HG03460 (cell line): ENCODE measurements around the gene NAV2.
"Not testable (repeated sequence)": the region's sequence is repeated elsewhere in the genome, so short reads cannot be mapped to it uniquely, and the experiment has no call there.

Experiments used
- ATAC-seq: cut with Tn5 transposase; IDR thresholded peaks from one replicate; pipeline ENCODE4 v1.9.1; 2021; ENCODE audit not compliant: unreplicated experiment

NAV2 gene

DNA sequence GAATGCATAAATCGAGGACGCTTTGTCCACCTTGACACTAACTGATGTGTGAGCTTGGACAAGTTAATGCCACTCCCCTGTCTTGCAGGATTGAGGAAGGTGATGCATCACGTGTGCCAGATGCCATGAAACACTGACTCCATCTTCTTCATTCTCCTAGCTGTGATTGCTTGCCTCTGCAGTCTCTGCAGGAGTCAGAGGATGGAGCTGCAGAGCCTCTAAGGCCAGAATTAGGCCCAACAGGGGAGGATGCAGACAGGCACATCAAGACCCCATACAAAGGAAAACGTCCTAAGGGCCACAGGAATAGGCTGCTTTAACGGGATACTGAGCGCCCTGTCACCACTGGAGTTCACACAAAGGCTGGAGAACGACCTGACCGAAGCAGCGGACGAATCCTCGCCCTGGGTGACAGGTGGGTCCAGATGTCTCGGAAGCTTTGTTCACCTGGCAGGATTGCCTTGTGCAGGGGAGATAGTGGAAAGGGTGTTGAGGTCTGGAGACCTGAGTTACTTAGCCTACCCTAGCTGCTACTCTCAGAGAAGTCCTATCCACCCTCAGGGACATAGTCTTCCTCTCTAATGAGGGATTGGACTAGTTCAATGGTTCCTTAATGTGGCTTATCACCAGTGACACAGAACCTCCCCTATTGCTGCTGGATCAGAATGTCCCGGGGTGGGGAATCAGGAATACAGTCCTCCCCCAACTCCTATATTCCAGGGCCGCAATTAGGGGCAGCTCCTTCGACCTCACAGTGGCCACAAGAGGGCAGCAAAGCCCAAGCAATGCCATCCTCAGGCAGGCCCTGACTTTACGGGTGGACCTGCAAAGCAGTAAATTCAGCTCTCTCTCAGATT is 415.3 kb downstream of the NAV2 start:
- ATAC-seq, result peak; percentile 87

DNA sequence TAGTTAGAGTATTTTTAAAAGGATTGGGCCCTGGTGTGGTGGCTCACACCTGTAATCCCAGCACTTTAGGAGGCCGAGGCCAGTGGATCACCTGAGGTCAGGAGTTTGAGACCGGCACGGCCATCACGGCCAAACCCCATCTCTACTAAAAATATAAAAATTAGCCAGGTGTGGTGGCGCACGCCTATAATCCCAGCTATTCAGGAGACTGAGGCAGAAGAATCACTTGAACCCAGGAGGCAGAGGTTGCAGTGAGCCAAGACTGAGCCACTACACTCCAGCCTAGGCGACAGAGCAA is 415.8 kb downstream of the NAV2 start:
- ATAC-seq, result not testable (repeated sequence)

DNA sequence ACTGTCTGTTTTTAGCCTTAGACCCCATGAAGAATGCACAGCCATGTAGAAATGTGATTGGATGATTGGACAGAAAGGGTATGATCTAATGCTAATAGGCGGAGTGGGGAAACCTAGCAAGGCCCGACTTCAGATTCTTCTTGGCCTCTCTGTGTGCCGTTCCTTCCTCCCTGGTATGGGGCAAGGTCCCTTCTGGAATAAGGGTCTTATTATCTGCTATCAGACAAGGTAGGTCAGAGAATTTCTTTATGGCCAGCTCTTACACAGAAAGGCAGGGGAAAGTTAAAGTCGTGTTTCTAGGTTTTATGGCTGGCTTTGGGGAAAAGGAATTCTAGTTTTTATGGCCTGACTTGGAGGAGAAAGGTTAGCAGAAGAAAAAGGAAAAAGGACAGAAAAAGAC is 417.0 kb downstream of the NAV2 start:
- ATAC-seq, result no peak

DNA sequence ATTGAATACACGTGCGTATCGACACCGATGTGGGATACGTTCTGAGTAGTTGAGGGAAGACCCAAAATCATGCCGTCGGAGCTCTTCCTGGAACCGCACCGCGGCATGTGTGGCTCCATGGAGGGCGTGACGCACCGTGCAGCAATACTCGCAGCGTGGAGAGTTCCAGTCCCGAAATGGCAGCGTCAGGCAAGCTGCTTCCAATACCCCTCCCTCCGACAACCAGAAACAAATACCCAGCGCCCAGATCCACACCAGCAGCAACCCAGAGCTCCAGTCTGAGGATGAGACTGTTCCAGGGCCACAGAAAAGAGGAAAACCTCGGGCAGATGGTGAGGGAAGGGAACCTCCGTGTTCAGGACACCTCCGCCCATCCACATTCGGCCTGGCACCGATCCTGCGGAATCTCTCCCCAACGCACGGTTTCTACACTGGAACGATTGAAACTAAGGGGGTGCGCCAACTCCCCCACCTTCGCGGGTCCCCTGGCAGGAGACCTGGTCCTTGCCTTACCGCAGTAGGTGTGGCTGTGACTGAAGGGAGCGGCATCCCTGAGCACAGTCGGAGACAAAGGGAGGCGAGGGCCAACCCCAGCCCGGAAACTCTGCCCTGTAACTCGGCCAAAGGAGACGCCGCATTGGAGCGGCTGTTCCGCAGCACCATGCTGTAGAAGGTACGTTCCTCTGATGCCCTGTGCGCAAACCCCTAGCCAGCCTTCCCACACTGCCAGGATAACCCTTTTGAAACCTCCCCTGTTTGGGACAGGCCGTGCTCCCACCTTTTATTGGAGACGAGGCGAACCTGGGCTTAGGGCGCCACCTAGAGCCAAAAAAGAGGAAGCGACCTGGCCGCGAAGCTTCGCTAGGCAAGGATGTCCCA is 419.4 kb downstream of the NAV2 start:
- ATAC-seq, result no peak

DNA sequence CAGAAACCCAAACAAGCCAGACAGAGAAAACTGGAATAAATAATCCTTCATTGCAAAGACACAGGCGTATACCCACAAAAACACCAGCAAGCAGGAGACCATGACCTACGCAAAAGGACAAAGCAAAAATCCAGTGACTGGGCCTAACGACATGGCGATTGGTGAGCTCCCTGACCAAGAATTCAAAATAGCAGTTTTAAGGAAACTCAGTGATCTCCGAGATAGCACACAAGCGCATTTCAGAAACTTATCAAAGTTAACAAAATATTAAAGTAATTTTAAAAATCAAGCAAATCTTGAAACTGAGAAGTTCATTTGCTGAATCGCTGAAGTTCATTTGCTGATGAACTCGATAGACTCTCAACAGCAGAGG is 420.0 kb downstream of the NAV2 start:
- no peak for ATAC-seq

DNA sequence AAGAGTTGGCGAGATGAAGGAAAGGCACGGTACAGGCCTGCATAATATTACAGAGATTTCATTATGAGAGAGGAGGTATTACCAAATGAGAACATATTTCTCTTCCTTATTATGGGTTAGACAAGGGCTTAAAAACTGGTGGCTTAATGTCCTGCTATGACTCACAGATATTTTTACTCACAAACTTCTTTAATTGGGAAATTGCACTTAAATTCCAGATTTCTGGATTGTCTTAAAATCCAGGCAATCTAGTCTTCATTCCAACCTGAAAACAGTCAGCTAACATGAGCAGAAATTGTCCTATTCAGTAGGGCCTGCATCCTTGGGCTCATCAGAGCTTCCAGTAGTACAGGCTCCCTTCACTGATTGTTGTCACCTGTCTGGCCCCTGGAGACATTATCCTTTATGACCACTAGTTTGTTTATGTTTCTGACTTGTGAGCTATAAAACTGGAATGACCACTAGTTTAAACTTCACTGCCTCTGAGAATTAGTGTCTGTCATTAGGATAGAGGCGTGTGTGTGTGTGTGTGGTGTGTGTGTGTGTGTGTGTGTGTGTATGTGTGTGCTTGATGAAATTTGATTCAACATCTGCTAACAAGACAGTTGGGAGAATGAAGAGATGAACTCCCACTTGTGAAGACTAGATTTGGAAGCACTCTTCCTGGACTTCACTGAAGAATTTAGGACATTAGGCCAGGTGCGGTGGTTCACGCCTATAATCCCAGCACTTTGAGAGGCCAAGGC is 422.5 kb downstream of the NAV2 start:
- no peak for ATAC-seq

DNA sequence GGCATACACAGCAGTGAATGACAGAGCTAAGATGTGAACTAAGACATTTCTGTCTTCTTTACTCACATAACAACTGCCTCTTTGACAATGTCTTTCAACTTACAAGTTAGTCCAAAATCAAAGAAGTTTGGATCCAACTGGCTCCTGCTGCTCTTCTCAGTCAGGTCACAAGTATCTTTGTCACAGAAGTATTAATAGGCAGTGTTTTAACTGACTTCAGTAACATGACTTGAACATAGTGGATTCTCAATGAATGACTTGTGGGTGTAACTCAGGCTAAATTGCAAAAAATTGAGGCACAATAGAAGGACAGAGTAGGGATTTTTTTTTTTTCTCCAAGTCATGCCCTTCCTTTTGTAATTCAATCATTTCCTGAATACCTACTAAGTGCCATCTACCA is 425.0 kb downstream of the NAV2 start:
- no peak for ATAC-seq

DNA sequence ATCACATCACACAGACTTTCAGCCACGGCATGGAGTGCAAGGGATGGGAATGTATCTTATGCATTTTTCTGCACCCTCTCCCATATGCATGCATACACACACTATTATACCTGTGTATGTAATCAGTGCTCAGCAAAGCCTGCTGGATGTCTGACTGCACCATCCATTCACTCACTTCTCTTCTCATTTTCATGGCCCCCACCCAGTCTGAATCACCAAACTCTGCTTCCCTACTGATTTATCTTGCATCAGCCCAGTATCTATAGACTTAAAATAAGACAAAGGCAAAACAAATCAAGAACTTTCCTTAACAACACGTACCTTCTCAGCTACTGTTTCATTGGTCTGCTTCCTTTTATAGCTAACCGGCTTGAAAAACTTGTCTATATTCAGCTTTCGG is 426.1 kb downstream of the NAV2 start:
- ATAC-seq, result no peak

DNA sequence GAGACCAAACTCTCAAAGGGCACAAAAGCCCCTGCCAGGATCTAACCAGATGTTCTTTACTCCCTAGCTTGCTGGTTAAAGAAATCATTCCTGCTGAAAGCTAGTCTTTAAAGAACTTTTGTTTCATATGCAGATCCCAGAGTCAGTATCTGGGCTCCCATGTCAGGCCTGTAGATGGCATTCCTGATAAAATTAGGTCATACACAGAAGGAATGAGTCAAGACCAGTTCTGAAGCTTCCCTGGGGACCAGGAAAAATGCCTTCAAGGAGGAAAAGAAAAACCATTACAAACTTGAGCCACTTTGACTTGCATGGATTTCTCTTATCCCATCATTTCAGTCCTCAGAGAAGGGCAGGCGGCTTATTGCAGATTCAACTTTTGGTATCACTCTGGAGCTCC is 441.7 kb downstream of the NAV2 start:
- no peak for ATAC-seq

DNA sequence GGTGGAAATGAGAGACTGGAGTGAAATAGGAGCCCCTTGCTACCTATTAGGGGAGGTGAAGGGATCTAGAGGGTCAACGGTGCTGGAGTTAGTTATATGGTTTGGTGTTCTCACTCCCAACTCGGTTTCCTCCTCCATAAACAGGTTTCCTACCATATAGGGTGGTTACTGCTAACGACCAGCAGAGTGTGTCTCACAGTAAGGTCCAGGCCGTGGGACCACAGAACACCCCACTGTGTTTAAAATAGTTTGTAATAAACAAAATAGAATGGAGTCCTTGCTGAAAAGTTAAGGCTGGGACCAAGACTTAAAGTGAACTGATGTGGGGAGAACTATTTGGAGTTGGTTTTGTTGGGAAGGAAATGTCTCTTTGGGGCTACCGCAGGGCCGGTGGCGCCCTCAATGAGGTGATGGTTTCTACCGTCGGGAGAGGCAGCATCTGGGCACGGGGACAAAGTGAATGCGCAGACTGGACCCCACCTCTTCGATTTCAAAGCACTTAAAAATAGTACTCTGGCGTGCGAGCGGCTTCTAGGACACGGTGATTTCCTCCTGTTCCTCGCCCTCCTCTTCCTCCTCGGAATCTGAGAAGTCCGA is 443.1 kb downstream of the NAV2 start:
- ATAC-seq, result no peak

DNA sequence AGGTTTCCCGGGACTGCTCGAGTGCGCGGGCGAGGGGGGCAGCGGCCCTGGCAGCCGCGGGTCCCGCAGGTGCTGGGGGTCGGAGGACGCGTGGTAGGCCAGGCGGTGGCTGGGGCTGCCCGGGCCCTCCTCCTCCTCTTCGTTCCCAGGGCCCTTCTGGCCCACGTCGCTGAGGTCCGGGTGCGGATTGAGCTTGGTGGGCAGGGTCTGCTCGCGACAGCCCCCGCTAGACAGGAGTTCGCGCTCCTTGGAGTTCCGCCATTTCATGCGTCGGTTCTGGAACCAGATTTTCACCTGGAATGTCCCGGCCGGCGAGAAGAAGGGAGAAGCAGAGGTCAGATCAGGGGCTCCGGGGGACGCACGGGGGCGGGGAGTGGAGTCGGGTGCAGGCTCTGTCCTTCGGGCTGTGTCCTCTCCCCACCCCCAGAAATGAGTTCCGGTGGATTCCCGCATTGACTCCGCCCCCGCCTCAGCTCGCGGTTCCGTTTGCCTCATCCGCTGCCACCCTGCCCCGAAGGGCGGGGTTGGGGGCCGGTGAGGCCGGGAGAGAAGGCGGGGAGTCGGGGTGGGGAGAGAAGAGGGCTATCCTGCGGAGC is 443.7 kb downstream of the NAV2 start:
- ATAC-seq, result no peak

DNA sequence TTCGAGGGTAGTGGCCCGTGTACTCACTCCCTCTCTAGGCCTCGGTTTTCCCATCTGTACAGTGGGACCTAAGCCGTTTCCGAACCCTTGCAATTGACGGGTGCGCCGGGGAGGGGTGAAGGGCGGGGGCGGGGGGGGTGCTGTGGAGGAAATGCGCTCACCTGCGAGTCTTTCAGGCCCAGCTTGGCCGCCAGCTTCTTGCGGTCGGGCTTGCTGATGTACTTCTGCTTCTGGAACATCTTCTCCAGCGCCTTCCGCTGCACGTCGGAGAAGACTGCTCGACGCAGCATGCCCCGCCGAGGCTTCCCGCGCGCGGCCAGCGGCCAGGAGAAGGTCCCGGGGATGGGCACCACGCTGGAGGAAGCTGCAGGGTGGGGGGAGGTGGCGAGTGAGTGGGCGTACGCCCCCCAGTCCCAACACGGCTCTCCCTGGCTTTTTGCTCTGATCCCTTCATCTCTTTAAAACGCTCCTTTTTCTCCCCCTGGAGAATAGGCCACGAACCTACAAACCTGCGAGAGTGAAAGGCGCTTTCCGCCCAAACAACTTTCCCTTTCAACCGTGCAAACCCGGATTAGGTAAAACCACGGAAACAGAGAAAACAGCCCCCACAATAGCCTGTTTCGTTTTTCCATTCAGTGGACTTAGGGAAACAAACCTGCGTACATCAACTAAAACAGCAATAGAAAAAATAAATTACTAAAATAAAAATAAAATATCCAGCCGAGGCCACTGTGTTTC is 444.4 kb downstream of the NAV2 start:
- ATAC-seq, result no peak

DNA sequence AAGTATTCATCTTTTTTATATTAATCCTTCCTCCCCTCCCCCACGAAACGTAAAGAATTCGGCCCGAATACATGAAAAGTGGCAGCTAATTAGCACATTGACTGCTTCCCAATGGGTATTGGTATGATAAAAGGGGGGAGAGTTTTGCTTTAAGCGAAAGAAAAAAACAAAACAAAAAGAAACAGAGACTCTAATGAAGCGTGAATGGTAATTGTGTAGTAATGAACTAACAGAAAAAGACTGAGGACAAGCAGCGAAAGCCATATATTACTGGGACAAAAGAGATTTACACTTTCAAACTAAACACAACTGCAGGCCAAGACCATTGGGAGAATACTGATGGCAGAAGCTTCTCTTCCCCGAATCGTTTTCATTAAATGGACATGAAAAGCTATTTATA is 445.1 kb downstream of the NAV2 start:
- no peak for ATAC-seq

DNA sequence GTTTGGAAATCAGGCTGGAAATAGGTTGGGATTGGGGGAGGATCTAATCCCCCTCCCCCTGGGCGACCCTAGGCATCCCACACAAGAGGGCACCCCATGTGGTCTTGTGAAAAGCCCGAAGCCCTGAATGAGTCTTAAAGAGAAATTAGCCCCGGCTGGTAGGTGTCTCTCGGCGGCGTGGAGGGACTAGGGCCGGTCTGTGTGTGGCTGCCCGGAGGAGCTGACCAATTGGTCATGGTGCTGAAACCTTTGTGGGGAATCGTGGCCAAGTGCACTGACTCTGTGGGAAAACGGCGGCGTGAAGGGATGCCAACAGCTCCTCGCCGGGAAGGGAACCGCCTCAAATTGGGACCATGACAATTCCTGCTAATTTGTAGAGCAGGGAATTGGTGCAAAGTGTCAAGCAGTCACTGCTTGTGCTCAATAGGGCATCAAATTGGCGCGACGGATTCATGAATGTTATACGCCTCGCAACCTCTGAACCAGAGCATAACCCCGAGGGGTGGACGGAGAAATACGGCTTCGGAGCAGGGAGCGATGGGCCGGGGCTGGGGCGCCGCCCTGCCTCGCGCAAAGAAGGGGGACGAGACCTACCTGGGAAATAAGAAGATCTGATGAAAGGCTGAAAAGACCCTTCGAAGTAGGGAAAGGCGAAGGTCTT is 446.1 kb downstream of the NAV2 start:
- ATAC-seq, result no peak

DNA sequence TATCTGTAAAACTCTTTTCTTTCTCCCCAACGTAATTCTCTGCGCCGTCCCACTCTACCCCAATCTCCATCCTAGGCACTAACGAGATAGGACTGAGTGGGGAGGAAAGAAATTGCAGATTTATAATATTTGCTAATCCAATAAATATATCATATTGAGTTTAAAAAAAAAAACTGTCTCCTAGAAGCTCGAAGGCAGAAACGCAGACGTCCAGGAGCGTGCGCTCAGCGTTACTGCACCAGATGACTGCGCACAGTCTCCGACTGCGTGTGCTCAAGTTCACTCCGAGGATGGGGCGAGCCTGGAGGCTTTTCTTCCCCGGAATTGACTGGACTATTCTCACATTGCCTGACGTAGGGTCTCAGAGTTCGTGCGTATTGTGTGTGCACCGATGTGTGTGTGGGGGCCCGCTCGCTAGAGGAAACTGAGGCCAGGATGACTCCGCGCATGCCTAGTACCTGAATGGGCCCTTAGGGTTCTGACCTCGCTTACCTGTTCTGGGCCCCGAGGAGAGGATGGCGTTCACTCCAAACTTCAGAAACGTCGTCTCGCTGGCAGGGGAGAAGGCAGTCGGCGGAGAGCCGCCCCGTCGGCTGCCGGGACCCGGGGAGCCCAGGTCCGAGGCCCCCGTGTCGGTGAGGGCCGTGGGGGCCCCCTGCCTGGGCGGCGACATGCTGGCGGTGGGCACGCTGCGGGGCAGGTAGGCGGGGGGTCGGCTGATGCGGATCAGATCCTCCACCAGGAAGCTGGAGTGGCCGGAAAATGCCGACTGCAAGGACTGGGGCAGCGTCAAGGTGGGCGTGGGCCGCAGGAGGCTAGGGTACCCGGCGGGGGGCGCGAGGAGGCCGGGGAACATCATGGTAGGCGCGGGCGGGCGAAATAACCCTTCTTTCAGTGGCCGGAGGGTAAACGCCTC is 447.1 kb downstream of the NAV2 start:
- no peak for ATAC-seq

DNA sequence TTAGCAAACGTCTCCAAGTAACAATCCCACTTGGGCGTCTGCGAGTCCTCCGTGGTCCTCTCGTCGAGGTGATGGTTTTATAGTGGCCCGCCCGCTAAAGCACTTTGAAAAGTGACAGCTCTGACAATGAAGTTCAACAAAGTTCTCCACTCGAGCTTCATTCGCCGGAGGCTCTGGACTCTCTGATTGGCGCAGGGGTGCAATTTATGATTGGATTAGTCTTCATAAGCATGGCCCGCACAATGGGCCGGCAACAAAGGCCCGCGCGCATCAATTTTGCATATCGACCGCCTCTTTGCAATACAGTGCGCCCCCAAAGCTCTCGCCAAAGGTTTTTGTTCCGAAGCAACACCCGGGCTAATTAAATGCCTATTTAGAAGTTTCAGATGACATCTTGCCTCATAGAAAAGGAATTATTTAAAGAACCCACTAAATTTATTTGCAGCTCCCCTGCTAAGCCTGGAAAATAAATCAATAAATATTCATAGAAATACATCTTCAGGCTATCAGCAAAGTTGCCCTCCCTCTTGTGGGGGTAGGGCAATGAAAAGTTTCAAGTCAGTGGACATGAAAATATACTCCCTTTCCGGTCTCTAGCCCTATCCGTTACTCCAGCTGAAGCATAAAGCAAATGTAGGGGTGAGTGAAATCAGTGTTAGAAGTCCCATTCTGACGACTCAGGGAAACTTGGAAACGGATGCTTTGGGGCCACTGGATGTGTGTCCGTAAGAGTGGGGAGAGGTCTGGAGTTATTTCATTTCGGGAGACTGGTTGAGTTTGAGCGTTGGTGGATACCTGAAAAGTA is 448.0 kb downstream of the NAV2 start, which contains the start of gene DBX1:
TSS of gene DBX1 (minus strand) at position 51 of the 805 bp plus-strand sequence. CDS start 151 bp downstream, outside the sequence.
- ATAC-seq, result no peak

DNA sequence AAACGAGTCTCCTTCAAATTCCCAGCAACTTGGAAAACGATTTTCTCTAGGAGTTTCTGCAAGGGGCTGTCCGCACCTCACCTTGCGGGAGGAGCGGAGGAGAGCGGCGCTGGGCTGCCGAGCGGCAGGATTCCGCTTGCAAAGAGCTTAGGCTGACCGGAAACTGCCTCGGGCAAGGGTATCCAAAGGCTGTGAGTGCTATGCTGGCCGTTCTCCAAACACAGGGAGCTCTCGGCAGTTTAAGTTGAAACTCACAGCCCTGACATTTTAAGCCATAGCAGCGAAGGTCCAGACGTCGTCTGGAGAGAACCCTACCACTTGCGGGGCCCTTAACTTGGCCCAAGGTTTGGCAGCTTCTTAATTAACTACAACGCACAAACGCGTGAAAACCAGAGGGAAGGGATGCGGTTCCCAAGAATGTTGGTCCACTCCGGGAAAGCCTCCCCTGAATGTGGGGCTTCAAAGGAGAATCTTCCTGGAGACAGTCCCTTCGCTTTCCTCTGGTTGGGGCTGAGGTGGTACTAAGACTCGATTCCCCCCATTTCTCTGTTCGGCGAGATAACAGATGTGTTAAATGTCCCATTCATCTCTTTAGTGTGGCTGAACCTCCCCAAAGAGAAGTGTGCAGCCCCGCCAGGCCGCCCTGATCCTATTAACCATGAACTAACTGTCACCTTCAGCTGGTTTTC is 448.7 kb downstream of the NAV2 start:
- no peak for ATAC-seq
